ENCODE results near the gene FGF8.

Gene FGF8

GRCh38 chr10:101781655-101781983 is 5.7 kb upstream of the FGF8 start:
- peak overlapping the region; percentile 97; the same call in 1 of the 2 replicates for H3K4me3 ChIP-seq (ENCODE audit: low read depth, low read length)
- DNase-seq (ENCODE audit: low read depth), result no peak
- TF ChIP-seq CTCF (IDR thresholded peaks at IDR 0.05; ENCODE audit: low read depth, low read length, missing control alignments), result no peak

- TF ChIP-seq CTCF (IDR thresholded peaks at IDR 0.05; ENCODE audit: low read depth, low read length, missing control alignments), result peak; percentile 96
- DNase-seq (ENCODE audit: low read depth), result no peak
- no peak overlapping the region for H3K4me3 ChIP-seq (ENCODE audit: low read depth, low read length)
These were observed 5.1 kb upstream of the FGF8 start for GRCh38 chr10:101780818-101781654.

- no peak for DNase-seq (ENCODE audit: low read depth)
- peak overlapping the region; percentile 15 for H3K4me3 ChIP-seq (ENCODE audit: low read depth, low read length)
These were observed 4.4 kb upstream of the FGF8 start for GRCh38 chr10:101780187-101780817.

GRCh38 chr10:101779544-101780186 is 3.8 kb upstream of the FGF8 start:
- peak overlapping the region; percentile 45 for H3K4me3 ChIP-seq (ENCODE audit: low read depth, low read length)
- peak; percentile 90 for TF ChIP-seq CTCF (IDR thresholded peaks at IDR 0.05; ENCODE audit: low read depth, low read length, missing control alignments)
- no peak for DNase-seq (ENCODE audit: low read depth)

More at GRCh38 chr10:101780187-101780817, 4.4 kb upstream of the FGF8 start:
- no peak for TF ChIP-seq CTCF (IDR thresholded peaks at IDR 0.05; ENCODE audit: low read depth, low read length, missing control alignments)

GRCh38 chr10:101778781-101779543 is 3.0 kb upstream of the FGF8 start:
- no peak for TF ChIP-seq CTCF (IDR thresholded peaks at IDR 0.05; ENCODE audit: low read depth, low read length, missing control alignments)
- H3K4me3 ChIP-seq (ENCODE audit: low read depth, low read length), result peak overlapping the region; percentile 45
- DNase-seq (ENCODE audit: low read depth), result no peak

- no peak overlapping the region for H3K4me3 ChIP-seq (ENCODE audit: low read depth, low read length)
- no peak for DNase-seq (ENCODE audit: low read depth)
- no peak for TF ChIP-seq CTCF (IDR thresholded peaks at IDR 0.05; ENCODE audit: low read depth, low read length, missing control alignments)
These were observed 2.4 kb upstream of the FGF8 start for GRCh38 chr10:101778151-101778780.
